GM21381 (cell line): Measurements from ENCODE around the gene THBS2.
"Not testable (repeated sequence)": the region's sequence is repeated elsewhere in the genome, so short reads cannot be mapped to it uniquely, and the experiment has no call there.

ENCODE experiments used
- ATAC-seq: cut with Tn5 transposase; IDR thresholded peaks from one replicate; pipeline ENCODE4 v1.9.1; 2021; ENCODE audit warnings: mild to moderate bottlenecking, moderate library complexity; ENCODE audit not compliant: unreplicated experiment

The THBS2 gene

DNA sequence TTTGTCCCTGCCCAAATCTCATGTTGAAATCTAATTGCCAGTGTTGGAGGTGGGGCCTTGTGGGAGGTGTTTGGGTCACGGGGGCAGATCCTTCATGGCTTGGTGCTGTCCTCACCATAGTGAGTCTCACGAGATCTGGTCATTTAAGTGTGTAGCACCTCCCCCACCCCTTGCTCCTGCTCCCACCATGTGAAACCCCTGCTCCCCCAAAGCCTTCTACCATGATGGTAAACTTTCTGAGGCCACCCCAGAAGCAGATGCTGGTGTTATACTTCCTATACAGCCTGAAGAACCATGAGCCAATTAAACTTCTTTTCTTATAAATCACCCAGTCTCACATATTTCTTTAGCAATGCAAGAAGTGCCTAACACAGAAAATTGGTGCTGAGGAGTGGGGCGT lies 19.9 kb upstream of the THBS2 start:
- ATAC-seq = no peak

DNA sequence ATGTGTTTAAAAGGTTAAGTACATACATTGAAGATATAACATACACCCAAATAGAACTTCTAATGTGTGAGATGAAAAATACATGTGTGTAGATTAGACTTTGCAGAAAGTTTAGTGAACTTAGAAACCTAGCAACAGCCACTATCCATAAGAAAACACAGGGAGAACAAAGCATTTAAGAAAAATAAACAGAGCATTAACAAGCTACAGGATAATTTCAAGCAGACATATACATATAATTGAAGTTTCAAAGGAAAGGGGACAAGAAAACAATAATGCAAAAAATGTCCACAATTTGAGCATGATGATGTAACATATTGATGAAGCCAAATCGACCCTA lies 18.2 kb upstream of the THBS2 start:
- no peak for ATAC-seq

DNA sequence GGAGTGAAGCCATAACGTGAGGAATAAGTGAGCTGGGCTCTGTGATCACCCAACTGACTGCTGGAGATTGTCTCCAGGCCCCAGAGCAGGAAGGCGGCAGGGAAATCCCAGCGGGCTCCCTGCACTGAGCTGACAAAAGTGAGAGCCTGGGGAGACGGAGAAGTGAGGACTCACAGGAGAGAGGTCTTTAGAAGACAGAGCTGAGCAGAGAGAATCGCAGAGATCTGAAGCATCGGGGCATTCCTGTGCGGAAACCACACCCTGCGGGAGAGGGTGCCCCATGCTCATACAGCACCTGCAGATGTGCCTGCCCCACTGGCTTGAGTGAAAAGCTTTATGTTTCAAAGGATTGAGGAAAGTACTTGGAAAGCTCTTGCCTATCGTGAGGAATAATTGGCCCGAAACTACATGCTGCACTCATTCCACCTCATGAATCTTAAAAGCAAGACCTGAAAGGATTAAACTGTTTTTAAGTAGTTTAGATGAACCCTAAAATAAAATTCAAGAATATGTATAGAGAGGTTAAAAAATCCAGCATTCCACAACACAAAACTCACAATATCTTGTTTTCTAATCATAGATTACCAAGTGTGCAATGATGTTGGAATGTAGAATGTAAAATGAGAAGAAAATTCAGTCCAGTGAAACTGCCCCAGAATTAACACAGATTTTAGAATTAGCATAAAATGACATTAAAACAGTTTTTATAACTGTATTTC lies 17.7 kb upstream of the THBS2 start:
- ATAC-seq = no peak

DNA sequence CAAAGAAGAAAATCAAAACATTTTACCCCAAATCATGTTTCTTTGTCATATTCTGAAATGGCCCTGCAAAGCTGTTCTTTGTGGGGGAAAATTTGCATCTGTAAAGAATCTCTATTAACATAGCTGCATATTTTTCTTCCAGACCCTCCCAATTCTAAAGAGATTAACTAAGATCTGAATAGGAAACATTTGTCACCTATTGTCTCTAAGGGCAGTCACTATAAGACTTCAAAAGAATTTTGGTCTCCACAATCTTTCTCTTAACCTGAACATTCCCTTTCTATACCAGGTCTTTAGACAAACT lies 16.4 kb upstream of the THBS2 start:
- ATAC-seq = not testable (repeated sequence)

DNA sequence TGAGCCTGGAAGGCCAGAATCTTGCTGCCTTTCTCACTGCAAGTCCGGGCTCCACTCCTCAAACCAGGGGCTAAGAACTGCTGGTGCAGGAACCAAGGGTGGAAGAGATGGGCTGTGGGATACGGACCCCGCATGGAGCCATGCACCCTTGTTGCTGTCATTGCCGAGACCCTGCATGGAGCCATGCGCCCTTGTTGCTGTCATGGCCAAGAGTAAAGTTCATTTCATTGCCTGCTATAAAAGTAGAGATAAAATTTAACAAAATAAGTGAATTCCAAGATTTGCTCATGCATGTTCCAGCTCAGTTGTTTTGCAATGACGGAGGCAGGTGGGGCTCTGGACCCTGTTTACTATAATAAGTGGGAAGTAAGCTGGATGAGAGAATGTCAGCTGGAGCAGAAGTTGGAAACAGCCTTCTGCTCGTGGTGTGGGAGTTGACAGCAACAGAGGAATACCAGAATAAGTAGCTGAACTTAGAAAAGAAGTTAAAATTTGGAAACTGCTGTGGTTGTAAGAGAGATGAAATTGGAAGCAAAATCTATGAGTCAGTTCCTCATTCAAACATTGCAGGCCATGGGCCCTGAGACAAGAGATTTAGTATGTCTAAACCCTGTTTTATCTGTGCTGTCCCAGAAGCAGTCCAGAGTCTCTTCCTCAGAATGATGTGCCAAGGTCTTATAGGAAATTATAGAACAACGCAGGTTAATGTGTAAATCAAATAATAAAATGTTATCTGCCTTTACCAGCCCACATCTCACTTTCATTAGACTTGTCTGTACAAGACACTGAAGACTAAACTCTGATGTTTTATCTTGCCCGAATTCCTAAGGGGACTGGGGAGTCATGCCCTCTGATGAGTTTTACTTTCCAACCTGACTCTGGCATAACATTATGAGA lies 15.8 kb upstream of the THBS2 start:
- no peak for ATAC-seq

DNA sequence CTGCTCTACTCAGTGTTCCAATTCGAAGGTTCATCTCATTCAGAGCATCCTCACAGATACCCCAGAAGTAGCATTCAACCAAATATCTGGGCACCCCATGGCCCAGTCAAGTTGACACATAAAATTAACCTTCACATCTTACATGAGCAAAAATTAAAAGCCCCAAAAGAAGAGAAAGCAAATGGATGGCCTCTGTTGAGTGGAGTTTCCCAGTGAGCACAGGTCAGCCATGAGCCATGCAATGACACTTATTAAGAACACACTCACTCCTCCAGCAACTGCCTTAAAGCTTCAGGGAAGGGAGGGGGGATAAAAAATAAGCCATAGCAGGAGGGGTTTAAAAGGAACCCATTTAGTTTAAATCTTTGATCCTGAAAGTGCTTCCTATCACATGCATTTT lies 14.6 kb upstream of the THBS2 start:
- ATAC-seq = no peak

DNA sequence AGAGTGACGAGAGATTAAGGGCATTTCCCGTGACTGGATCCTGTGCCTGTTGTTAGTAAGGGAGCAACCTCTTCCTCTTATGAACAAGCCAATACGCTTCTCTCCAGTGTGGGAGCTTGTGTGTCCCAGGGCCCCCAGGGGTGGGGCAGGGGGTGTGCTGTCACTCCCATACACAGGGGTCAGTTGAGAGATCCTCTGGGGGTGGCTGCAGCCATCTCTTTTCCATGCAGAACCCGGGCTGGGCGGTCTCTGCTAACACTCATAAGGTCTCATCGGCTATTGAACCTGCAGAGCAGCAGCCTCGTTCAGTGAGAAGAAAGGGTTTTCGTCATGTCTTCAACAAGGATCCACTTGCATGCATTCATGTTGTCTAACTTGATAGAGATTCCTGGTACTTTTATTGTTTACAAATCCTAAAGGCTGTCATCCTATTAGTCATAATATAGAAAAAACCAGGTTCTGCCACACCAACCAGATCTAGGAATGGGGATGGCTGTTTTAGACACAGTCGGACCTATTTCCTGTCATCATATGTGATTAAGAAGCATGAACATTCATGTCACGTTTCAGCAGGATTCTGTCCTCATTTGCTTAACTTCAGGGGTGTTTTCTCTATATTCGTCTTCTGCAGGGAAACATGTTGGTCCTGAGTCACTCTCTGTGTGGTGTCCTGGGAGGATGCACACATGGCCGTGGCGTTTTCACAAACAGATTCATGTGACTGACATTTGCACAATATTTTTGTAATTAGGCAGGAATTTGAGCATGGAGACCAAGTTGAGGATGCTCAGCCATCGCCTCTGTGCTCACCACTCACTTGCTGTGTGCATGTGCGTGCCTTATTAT lies 13.3 kb upstream of the THBS2 start:
- no peak for ATAC-seq

DNA sequence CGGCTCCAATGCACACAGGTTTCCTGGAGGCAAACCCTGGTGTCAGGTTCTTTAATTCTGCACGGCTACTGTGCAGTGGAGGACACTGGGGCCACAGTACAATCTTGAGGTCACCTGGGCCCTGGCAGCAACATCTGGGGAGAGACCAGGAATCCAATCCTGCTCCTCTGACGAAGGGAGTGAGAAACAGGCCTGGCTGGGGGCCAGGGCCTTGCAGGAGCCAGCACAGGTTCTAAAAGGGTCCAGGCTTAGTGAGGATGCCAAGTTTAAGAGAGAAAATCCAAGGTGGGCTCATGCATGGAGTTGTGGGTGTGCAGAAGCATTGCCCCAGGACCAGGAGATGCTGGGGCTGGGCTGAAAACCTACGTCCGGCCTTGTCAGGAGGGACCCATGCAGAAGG lies 12.6 kb upstream of the THBS2 start:
- no peak for ATAC-seq

DNA sequence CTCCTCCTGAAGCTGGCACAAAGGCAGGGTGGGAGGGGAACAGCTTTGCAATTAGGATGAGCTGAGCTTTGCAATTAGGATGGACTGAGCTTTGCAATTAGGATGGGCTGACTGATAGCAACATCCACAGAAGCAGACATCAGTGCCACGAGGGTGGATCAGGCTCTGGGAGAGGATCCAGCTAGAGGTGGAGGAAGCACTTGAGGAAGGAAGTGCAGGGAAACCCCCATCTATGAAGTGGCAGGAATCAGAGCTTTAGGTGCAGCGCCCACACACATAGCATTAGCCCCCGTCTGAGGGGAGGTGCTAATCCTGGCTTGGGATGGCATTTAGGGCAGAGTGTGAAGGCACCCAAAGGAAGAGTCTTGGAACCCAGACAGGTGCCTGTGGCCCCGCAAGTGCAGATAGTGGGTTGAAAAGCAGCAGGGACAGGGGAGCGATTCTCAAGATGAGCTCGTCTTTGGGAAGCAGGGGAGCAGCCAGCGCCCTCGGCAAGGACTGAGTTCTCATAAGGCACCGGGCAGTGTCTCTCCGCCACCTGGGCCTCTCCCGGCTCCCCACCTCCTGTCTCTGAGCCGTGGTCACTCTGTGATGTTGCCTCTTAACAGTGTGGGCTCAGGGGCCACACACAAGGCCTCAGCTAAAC lies 12.0 kb upstream of the THBS2 start:
- no peak for ATAC-seq

DNA sequence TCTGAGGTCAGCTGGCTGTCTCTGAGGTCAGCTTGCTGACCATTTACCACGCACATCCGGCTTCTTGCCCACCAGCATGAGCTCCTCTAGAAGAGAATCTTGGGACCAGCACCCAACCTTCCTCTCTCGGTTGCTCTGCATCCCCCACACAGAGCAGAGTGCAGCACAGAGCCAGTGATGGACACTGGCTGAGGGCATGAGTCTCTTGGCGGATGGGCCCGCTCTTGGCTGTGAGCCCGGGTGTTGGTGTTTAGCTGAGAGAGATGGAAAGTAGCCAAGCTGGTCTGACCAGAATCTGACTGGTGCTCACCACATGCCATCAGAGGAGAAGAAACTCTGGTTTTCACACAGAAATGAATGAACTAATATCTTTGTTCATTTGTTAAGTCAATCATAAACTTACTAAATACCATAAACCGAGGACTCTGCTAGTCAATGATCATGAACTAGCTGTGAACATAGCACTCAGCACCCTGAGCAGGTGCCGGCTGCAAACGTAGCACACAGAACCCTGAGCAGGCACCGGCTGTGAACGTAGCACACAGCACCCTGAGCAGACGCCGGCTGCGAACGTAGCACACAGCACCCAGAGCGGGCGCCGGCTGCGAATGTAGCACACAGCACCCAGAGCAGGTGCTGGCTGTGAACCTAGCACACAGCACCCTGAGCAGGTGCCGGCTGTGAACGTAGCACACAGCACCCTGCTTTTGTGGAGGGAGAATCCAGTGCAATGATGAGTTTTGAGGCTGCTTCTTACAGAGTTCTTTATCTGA lies 10.4 kb upstream of the THBS2 start:
- no peak for ATAC-seq

DNA sequence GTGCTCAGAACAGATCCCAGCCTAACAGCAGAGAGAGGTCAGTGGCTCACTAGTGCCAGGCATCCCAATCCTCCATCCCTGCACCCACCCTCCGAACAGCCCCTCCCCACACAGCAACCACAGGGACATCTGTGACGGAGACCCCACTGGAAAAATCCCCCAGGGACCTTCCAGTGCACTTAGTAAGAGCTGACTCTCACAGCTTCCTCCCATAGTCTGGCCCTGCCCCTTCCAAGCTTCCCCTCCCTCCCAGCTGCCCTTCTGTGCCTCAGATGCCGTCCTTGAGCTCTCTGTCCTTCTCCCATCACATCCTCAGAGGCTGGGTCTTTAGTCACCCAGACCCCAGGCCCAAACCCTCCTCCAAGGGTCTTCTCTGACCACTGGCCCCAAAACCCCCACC lies 9.7 kb upstream of the THBS2 start:
- ATAC-seq = no peak

DNA sequence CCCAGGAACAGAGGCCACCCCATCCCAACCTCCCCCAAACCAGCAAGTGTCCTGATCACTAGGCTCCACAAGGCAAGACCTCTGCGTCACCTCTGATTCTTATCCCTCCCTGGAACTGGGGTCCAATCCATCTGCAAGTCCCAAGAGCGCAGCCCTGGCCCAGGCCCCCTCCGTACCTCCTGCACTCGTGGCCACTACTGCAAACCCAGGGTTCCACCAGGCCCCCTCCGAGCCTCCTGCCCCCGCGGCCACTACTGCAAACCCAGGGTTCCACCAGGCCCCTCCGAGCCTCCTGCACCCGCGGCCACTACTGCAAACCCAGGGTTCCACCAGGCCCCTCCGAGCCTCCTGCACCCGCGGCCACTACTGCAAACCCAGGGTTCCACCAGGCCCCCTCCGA lies 9.0 kb upstream of the THBS2 start:
- not testable (repeated sequence) for ATAC-seq

DNA sequence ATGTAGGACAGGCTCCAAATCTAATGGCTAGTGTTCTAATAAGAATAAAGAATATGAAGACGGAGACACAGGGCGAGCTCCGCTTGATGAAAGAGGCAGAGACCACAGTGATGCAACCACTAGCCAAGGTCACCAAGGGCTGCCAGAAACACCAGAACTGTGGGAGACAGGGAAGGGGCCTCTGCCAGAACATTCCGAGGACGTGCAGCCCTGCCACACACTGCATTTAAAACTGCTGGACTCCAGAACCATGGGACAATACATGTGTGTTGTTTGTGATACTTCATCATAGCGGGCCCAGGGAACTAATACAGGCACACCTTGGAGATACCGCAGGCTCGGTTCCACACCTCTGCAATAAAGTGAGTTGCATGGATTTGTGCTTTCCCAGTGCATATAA lies 2.9 kb upstream of the THBS2 start:
- no peak for ATAC-seq

DNA sequence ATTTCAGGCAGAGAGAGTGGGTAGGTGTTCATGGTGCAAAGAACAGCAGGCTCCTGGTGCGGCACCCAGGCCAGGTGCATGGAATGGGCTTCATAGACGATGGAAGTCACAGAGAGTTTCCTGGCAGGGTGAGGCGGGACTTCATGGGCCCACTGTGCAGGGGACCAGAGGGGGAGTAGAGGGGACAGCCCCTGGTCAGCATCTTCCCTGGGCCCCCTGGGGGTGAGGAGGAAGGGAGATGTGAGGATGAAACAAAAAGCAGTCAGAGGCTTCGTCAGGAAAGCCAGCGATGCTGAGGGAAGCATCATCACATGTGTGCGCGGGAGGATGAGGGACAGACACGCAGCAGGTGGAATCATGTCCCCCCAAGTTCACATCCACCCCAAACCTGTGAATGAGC lies 2.4 kb upstream of the THBS2 start:
- ATAC-seq = no peak

DNA sequence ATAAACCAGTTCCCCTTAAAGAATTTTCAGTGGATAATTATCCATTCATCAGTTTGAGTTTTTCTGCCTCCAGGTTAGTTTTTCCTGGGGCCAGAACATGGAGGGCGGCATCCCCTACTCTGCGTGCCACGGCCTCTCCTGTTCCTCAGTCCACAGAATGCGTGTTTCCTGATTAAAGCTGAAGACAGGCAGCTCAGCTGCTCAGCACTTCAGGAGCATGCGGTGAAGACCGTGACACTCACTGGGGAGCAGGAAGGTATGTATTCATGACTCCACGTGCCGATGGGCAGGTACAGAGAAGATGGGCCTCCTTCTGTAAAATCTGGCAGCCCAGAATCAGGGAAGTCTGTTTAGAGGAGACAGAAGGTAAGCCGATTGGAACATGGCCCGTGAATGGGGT lies 2.0 kb upstream of the THBS2 start:
- ATAC-seq = no peak

DNA sequence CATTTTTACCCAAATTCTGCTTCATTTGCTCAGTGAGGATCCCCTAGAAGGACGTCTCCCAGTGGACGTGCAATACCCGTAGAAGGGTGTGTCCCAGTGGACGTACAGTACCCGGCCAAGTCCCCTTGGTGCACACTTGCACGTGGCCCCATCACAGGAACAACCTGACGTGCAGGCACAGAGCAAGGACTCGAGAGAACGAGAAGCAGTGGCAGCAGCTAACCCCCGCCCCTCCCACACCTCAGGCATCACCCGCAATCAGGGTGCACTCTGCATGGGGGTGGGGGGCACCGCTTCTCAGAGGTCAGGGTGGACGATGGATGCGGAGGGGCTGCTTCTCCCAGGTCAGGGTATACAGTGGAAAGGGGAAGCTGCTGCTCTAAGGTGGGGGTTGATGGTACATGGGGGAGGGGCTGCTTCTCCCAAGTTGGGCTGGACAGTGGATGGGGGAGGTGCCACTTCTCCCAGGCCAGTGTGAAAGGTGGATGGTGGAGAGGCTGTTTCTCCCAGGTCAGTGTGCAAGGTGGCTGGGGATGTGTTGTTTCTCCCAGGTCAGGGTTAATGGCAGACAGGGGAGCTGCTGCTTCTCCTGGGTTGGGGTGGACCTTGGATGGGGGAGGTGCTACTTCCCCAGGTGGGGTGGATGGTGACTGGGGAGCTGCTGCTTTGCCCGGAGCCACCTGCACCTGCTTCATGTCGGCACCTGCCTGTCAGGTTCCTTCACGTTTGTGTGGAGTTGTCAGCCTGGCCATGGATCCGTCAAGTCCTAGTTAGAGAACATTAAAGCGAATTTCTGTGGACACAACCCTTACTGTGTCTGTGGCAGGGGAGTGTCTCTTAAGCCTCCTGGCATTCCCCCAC lies 1.0 kb upstream of the THBS2 start:
- ATAC-seq = no peak

DNA sequence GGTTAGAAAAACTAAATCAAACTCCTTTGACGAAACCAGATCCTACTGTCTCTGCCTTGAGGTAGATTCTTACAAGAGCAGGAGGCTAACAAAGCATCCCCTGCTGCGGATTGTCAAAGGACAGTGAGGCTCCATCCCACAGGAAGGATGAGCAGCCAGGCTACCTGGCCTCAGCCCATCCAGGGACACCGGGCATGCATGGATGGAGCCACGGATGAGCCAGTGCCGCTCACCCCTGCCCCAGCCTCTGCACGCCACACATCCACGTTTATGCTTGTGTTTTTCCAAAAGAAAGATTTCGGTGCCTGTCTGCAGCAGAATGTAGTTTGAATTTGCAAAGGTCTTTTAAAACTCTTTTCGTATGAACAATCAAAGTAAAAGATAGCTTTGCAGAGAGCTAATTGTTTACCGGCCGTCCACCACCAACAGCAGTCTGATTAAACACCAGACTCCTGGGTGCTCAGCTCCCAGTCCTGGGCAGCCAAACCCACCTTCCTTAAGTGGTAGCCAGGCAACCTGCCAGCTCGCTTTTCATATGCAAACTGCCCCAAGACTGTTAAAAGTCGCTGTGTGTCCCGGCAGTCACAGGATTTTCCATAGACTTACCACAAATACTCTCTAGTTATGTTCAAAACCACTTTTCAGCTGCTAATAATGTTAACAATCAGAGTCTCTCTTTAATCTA lies 999 bp downstream of the THBS2 start:
- no peak for ATAC-seq

DNA sequence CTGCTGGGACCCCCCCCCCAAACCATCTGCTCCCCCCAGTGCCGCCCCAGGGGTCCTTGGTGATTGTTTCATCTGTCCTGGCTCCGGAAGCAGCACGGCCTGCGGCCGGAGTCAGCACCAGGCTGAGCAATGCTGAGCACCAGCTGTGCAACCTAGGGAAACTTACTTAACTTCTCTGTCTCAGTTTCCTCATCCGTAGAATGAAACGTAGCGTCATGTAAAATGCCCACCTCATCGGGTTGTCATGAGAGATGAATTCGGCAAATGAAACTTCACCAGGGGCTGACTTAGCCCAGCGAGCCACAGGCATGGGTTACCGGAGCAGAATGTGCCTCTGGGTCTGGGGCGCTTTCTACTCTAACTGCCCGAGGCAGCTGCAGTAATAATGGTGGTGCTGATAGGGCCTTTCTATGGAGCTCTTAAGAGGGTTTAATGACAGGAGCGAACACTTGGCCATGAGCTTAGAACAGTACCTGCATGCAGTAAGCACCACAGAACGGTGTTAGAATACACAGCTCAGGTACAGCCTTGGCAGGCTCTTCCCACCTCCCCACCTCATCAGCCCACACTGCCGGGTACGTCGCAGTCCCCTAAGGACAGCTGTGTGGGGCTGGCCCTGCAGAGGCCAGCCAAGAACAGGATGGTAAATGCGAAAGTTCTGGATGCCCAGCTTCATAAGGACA lies 1.7 kb downstream of the THBS2 start:
- no peak for ATAC-seq
